ENCODE data around the gene ITGA7. TPM values are rescaled to one million over a fixed set of nuclear protein-coding genes. Genes with fewer than 3 reads are reported as not detected.

Gene ITGA7
- total RNA-seq, 1 donor from 2014 or later: 25.1 TPM

DNA sequence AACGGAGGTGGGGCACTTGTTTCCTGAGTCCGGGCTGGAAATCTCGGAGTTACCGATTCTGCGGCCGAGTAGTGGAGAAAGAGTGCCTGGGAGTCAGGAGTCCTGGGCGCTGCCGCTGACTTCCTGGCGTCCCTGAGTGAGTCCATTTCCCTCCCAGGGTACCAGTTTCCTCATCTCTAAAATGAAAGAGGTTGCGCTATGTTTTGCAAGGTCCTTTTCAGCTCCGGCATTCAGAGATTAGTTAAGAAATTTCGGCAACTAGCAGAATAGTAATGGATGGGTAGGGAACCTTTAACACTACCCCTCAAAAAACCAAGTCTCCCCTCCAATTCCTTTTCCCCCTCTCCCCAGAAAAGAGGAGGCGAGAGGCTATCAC lies 8.9 kb upstream of the ITGA7 start:
- no peak for DNase-seq (ENCODE audit: low spot score, unreplicated experiment)
- peaks cover 23% of the 10 kb centered on the region for H3K27me3 Mint-ChIP-seq
- peaks cover 2% of the 10 kb centered on the region for H3K36me3 Mint-ChIP-seq (ENCODE audit: insufficient read depth)
- peak overlapping the region; percentile 90 for H3K4me3 Mint-ChIP-seq (ENCODE audit: low read depth)
- H3K4me1 Mint-ChIP-seq (ENCODE audit: low read depth): peaks cover 15% of the 10 kb centered on the region
- TF ChIP-seq, protein P1, sequence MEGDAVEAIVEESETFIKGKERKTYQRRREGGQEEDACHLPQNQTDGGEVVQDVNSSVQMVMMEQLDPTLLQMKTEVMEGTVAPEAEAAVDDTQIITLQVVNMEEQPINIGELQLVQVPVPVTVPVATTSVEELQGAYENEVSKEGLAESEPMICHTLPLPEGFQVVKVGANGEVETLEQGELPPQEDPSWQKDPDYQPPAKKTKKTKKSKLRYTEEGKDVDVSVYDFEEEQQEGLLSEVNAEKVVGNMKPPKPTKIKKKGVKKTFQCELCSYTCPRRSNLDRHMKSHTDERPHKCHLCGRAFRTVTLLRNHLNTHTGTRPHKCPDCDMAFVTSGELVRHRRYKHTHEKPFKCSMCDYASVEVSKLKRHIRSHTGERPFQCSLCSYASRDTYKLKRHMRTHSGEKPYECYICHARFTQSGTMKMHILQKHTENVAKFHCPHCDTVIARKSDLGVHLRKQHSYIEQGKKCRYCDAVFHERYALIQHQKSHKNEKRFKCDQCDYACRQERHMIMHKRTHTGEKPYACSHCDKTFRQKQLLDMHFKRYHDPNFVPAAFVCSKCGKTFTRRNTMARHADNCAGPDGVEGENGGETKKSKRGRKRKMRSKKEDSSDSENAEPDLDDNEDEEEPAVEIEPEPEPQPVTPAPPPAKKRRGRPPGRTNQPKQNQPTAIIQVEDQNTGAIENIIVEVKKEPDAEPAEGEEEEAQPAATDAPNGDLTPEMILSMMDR (IDR thresholded peaks at IDR 0.05; ENCODE audit: unreplicated experiment): no peak
- no peaks in the 10 kb centered on the region for H3K9me3 Mint-ChIP-seq (ENCODE audit: low read depth)
- H3K27ac Mint-ChIP-seq: peak overlapping the region; percentile 98

DNA sequence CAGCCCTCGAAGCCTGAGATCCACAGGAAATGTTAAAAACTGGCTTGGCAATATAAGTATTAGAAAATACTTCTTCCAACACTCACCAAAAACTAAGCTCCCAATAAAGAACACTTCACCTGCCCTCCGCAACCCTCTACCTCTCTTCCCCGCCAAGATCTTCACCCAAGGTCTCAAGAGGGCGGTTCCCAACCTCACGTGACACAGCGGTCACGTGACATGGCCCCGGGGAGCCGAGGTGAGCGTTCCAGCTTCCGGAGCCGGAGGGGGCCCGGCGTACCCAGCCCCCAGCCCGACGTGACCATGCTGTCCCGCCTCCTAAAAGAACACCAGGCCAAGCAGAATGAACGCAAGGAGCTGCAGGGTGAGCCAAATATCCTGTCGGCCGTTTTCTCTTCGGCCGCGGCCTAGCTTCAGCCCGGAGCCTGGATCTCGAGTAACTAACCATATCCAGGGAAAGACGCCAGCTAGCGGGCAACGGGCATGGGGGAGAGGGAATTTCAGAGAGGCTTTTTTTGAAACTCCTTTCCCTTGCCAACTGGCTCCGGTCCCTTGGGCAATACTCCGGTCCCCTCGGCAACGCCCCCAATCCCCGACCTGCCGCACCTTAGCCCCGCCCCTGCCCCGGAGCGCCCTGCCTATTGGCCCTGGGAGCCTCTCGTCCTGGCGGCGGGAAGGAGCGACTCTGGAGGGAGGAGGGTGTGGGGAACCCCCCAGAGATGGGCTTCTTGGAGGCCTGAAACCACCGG lies 8.3 kb upstream of the ITGA7 start, which contains the start of gene BLOC1S1:
BLOC1S1 (plus strand) TSS at position 214 of the 749 bp plus-strand sequence; CDS start at position 220, 6 bp downstream.
- H3K4me1 Mint-ChIP-seq (ENCODE audit: low read depth): peaks cover 15% of the 10 kb centered on the region
- TF ChIP-seq, protein P1 (IDR thresholded peaks at IDR 0.05; ENCODE audit: unreplicated experiment): no peak
- DNase-seq (ENCODE audit: low spot score, unreplicated experiment): peak; percentile 94
- peak within 1 kb of the TSS; percentile 90 for H3K4me3 Mint-ChIP-seq (ENCODE audit: low read depth)
- peaks cover 23% of the 10 kb centered on the region for H3K27me3 Mint-ChIP-seq
- no peaks in the 10 kb centered on the region for H3K9me3 Mint-ChIP-seq (ENCODE audit: low read depth)
- peak within 1 kb of the TSS; percentile 98 for H3K27ac Mint-ChIP-seq
- peaks cover 2% of the 10 kb centered on the region for H3K36me3 Mint-ChIP-seq (ENCODE audit: insufficient read depth)

DNA sequence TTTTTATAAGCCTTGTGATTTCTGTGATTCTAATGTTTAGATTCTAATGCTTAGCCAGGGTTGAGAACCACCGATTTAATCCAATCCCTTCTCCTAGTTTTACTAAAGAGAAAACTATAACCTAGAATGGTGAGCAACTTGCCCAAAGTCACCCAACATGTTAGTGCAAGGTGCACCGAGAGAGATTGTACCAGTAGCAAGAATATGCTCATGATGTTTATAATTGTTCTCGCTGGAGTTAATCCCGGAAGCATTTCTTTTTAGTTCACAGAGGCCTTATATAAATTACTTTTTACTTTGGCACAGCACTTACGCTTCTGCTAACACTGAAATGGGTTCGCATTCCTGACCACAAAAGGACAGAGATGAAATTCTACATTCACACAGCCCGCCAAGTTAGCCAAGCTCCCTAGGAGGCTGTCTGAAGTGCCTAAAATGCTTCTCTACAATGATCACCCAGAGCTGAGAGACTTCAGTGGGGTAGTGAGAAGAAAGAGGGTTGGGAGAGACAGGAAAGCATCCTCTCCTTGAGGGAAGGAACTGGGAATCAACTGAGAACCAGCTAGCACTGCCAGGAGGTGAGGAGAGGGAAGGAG lies 7.6 kb upstream of the ITGA7 start:
- DNase-seq (ENCODE audit: low spot score, unreplicated experiment): no peak
- Mint-ChIP-seq H3K9me3 (ENCODE audit: low read depth) (no peaks in the 10 kb centered on the region), H3K4me3 (ENCODE audit: low read depth) (peak overlapping the region; percentile 90), H3K36me3 (ENCODE audit: insufficient read depth) (peaks cover 2% of the 10 kb centered on the region), H3K4me1 (ENCODE audit: low read depth) (peaks cover 15% of the 10 kb centered on the region), H3K27ac (peak overlapping the region; percentile 98), H3K27me3 (peaks cover 30% of the 10 kb centered on the region)
- TF ChIP-seq, protein P1 (IDR thresholded peaks at IDR 0.05; ENCODE audit: unreplicated experiment): no peak

DNA sequence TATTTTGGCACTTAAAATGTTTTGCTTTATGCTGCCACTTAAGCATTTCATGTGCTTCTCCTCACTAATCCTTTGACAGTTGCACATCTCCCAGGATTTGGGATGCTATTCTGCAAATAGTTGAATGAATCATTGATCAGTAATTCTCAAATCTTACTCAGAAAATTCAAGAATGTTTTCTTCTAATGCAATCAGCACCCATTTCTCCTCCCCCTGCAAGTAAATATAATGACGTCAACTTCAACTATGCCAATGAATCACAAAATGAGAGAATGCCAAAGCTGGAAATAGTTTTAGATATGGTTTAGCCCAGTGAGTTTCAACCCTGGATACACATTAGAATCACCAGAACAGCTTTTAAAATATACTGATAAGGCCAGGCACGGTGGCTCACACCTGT lies 6.0 kb upstream of the ITGA7 start:
- Mint-ChIP-seq H3K4me3 (ENCODE audit: low read depth) (no peak overlapping the region), H3K27ac (no peak overlapping the region)
- TF ChIP-seq, protein P1 (IDR thresholded peaks at IDR 0.05; ENCODE audit: unreplicated experiment): no peak

DNA sequence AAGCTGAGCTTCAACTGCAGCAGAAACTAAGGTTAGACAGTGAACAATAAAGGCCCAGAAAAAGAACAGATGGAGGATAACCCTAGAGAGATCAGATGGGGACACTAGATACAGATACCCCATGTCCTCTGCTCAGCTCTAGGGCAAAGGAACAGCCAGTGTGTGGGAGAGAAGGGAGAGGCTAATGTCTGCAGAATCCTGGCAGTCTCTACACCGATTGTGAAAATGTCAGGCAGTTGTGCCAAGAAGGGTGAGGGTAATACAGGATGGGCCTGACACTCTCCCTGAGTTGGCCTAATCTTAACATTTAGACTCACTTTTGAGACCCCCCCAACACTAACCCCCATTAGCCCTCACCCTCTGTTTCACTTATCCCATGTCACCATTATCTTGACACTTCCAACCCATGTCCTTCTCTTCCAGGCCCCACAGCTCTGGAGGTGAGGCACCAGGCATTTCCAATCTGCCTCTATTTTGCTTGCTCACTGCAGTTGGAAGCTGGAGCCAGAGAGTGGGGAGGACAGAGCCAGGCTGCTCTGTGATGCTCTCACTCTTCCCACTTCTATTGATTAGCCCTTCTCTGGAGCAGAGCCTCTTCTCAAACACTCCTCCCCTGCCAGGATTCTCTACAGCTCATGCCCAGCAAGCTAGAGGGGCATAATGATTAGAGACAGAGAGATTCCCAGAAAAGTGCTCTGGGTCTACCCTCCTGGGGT lies 5.2 kb upstream of the ITGA7 start:
- TF ChIP-seq, protein P1 (IDR thresholded peaks at IDR 0.05; ENCODE audit: unreplicated experiment): no peak
- peaks cover 13% of the 10 kb centered on the region for H3K4me1 Mint-ChIP-seq (ENCODE audit: low read depth)
- no peaks in the 10 kb centered on the region for H3K9me3 Mint-ChIP-seq (ENCODE audit: low read depth)
- peaks cover 55% of the 10 kb centered on the region for H3K27me3 Mint-ChIP-seq
- DNase-seq (ENCODE audit: low spot score, unreplicated experiment): no peak
- H3K36me3 Mint-ChIP-seq (ENCODE audit: insufficient read depth): peaks cover 2% of the 10 kb centered on the region
- no peak overlapping the region for H3K4me3 Mint-ChIP-seq (ENCODE audit: low read depth)
- H3K27ac Mint-ChIP-seq: no peak overlapping the region

More for the DNA sequence above, 6.0 kb upstream of the ITGA7 start:
- H3K27me3 Mint-ChIP-seq: peaks cover 46% of the 10 kb centered on the region
- H3K4me1 Mint-ChIP-seq (ENCODE audit: low read depth): peaks cover 15% of the 10 kb centered on the region
- no peak for DNase-seq (ENCODE audit: low spot score, unreplicated experiment)
- H3K9me3 Mint-ChIP-seq (ENCODE audit: low read depth): no peaks in the 10 kb centered on the region
- H3K36me3 Mint-ChIP-seq (ENCODE audit: insufficient read depth): peaks cover 2% of the 10 kb centered on the region

Data from progenitor cell of endocrine pancreas (in vitro differentiated cells).